ENCODE results near the gene HCRTR2. TPM values are rescaled to one million over a fixed set of nuclear protein-coding genes. Genes with fewer than 3 reads are reported as not detected.
A peak's percentile ranks its signal among the peaks of the same experiment; 100 is the strongest.
"Not testable (repeated sequence)": the region's sequence is repeated elsewhere in the genome, so short reads cannot be mapped to it uniquely, and the experiment has no call there.

HCRTR2 gene
- total and polyA plus RNA-seq, 2 donors from 2014 or later: 0.34 TPM; not detected in 1

GRCh38 chr6:55142610-55143009 is 31.7 kb upstream of the HCRTR2 start:
- no peak for DNase-seq
- Histone ChIP-seq H3K4me1 (ENCODE audit: control insufficient read depth in 2 of 3, insufficient read depth in 2 of 3, low read depth in 1 of 3, low read length in 3 of 3) (no peaks in the 10 kb centered on the region), H3K27ac (ENCODE audit: low read depth in 2 of 2, low read length in 2 of 2) (no peak overlapping the region), H3K9me3 (ENCODE audit: control insufficient read depth in 2 of 3, insufficient read depth in 1 of 3, low read length in 3 of 3) (no peaks in the 10 kb centered on the region), H3K9ac (ENCODE audit: low read length in 3 of 3) (no peak overlapping the region), H3K4me3 (ENCODE audit: low read length in 3 of 3) (no peak overlapping the region), H3K27me3 (ENCODE audit: control insufficient read depth, insufficient read depth, low read length) (no peaks in the 10 kb centered on the region), H3K36me3 (ENCODE audit: control insufficient read depth in 2 of 3, insufficient read depth in 3 of 3, low read length in 3 of 3) (no peaks in the 10 kb centered on the region)
- intact Hi-C loops (cut with DNase I): no loop called here
- no peak for FAIRE-seq
- no peak for TF ChIP-seq CTCF (IDR thresholded peaks at IDR 0.05; ENCODE audit: borderline replicate concordance, extremely low read depth, insufficient read depth)

DNA sequence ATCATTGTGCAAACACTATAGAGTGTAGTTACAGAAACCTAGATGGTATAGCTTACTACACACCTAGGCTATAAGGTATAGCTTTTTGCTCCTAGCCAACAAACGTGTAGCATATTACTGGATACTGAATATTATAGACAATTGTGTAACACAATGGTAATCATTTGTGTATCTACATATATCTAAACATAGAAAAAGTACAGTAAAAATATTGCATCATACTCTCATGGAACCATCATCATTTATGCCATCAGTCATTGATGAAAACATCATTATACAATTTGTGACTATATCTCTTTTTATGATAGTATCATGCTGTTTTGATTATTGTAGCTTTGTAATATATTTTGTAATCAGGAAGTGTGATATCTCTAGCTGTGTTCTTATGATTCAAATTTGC is 21.0 kb upstream of the HCRTR2 start:
- Histone ChIP-seq H3K9me3 (ENCODE audit: control insufficient read depth in 2 of 3, insufficient read depth in 1 of 3, low read length in 3 of 3) (peaks cover 0 to 4% (median 0%) of the 10 kb centered on the region in 3 donors), H3K4me3 (ENCODE audit: low read length in 3 of 3) (no peak overlapping the region), H3K9ac (ENCODE audit: low read length in 3 of 3) (no peak overlapping the region), H3K27ac (ENCODE audit: low read depth in 2 of 2, low read length in 2 of 2) (no peak overlapping the region), H3K36me3 (ENCODE audit: control insufficient read depth in 2 of 3, insufficient read depth in 3 of 3, low read length in 3 of 3) (no peaks in the 10 kb centered on the region), H3K4me1 (ENCODE audit: control insufficient read depth in 2 of 3, insufficient read depth in 2 of 3, low read depth in 1 of 3, low read length in 3 of 3) (no peaks in the 10 kb centered on the region), H3K27me3 (ENCODE audit: control insufficient read depth, insufficient read depth, low read length) (no peaks in the 10 kb centered on the region)
- DNase-seq: no peak
- intact Hi-C loops (cut with DNase I): no loop called here
- FAIRE-seq: no peak
- no peak for TF ChIP-seq CTCF (IDR thresholded peaks at IDR 0.05; ENCODE audit: borderline replicate concordance, extremely low read depth, insufficient read depth)

GRCh38 chr6:55158784-55159183 is 15.5 kb upstream of the HCRTR2 start:
- H3K27me3 ChIP-seq (ENCODE audit: control insufficient read depth, insufficient read depth, low read length); H3K4me3 ChIP-seq (ENCODE audit: low read length in 3 of 3); H3K36me3 ChIP-seq (ENCODE audit: control insufficient read depth in 2 of 3, insufficient read depth in 3 of 3, low read length in 3 of 3); H3K4me1 ChIP-seq (ENCODE audit: control insufficient read depth in 2 of 3, insufficient read depth in 2 of 3, low read depth in 1 of 3, low read length in 3 of 3); FAIRE-seq; H3K27ac ChIP-seq (ENCODE audit: low read depth in 2 of 2, low read length in 2 of 2); intact Hi-C loops (cut with DNase I); H3K9me3 ChIP-seq (ENCODE audit: control insufficient read depth in 2 of 3, insufficient read depth in 1 of 3, low read length in 3 of 3); H3K9ac ChIP-seq (ENCODE audit: low read length in 3 of 3): not testable (repeated sequence)
- peak in 1 of 5 donors; percentile 31 for DNase-seq

- Histone ChIP-seq H3K27ac (ENCODE audit: low read depth in 2 of 2, low read length in 2 of 2) (no peak overlapping the region), H3K4me1 (ENCODE audit: control insufficient read depth in 2 of 3, insufficient read depth in 2 of 3, low read depth in 1 of 3, low read length in 3 of 3) (no peaks in the 10 kb centered on the region), H3K4me3 (ENCODE audit: low read length in 3 of 3) (no peak overlapping the region), H3K9ac (ENCODE audit: low read length in 3 of 3) (no peak overlapping the region), H3K36me3 (ENCODE audit: control insufficient read depth in 2 of 3, insufficient read depth in 3 of 3, low read length in 3 of 3) (no peaks in the 10 kb centered on the region), H3K9me3 (ENCODE audit: control insufficient read depth in 2 of 3, insufficient read depth in 1 of 3, low read length in 3 of 3) (no peaks in the 10 kb centered on the region), H3K27me3 (ENCODE audit: control insufficient read depth, insufficient read depth, low read length) (no peaks in the 10 kb centered on the region)
- no peak for DNase-seq
- TF ChIP-seq CTCF (IDR thresholded peaks at IDR 0.05; ENCODE audit: borderline replicate concordance, extremely low read depth, insufficient read depth): no peak
- no peak for FAIRE-seq
- intact Hi-C loops (cut with DNase I): no loop called here
Measured at GRCh38 chr6:55167860-55168259, 6.5 kb upstream of the HCRTR2 start.
